IMR-90 (cell line): ENCODE measurements around the gene LYPD8. TPM values are rescaled to one million over a fixed set of nuclear protein-coding genes. Genes with fewer than 3 reads are reported as not detected.

Source experiments
- ATAC-seq: fragments of 200-7000 bp; cut with Tn5 transposase; 2 replicates; pipeline ENCODE4 v1.9.1; 2020; ENCODE audit warnings: low read depth, mild to moderate bottlenecking, moderate library complexity
- BruUV-seq: library from RNA; stranded (reverse); fragments of 400-500 nt; replicated peaks from 2 replicates; lab custom pipeline; 2021; lab: Mats Ljungman, UMichigan
- CTCF ChIA-PET: fragments of 300-600 bp; formaldehyde crosslinking; extraction: SDS; loops from one replicate; lab custom pipeline; 2021; ENCODE audit warnings: antibody characterized with exemption; lab: Yijun Ruan, JAX
- POLR2A ChIA-PET: fragments of 300-600 bp; sonication (Branson Sonifier 250); formaldehyde crosslinking; loops from one replicate; lab custom pipeline; 2022; ENCODE audit warnings: antibody characterized with exemption; ENCODE audit not compliant: unreplicated experiment; lab: Charles Lee
- DNase-seq: peaks from one replicate; pipeline ENCODE4 v3.0.0; 2013
- H2AFZ ChIP-seq: replicated peaks from 2 replicates; pipeline ENCODE3; 2013; ENCODE audit warnings: low read length, mild to moderate bottlenecking; ENCODE audit not compliant: poor library complexity
- H2AK5ac ChIP-seq: 2 replicates; pipeline ENCODE4 v1.6.1; 2013; ENCODE audit warnings: low read depth, low read length, inconsistent platforms
- H2AK9ac ChIP-seq: replicated peaks from 2 replicates; pipeline ENCODE3; 2013; ENCODE audit warnings: mild to moderate bottlenecking, low read depth, low read length, moderate library complexity; ENCODE audit not compliant: poor library complexity
- H2BK120ac ChIP-seq: 2 replicates; pipeline ENCODE4 v1.6.1; 2013; ENCODE audit warnings: low read depth, low read length, inconsistent platforms
- H2BK15ac ChIP-seq: 3 replicates; pipeline ENCODE4 v1.6.1; 2013; ENCODE audit warnings: low read depth, low read length, inconsistent platforms
- H2BK20ac ChIP-seq: 2 replicates; pipeline ENCODE4 v1.6.1; 2013; ENCODE audit warnings: low read depth, mild to moderate bottlenecking, inconsistent platforms, low read length, moderate library complexity
- H2BK5ac ChIP-seq: 2 replicates; pipeline ENCODE4 v1.6.1; 2013; ENCODE audit warnings: mild to moderate bottlenecking, low read depth, low read length, inconsistent platforms; ENCODE audit not compliant: poor library complexity, severe bottlenecking
- H3K14ac ChIP-seq: replicated peaks from 2 replicates; pipeline ENCODE4 v1.6.1; 2013; ENCODE audit warnings: low read depth, low read length, inconsistent platforms
- H3K18ac ChIP-seq: 2 replicates; pipeline ENCODE4 v1.6.1; 2013; ENCODE audit warnings: low read depth, low read length, control low read depth
- H3K23ac ChIP-seq: 2 replicates; pipeline ENCODE4 v1.6.1; 2013; ENCODE audit warnings: low read depth, low read length, inconsistent platforms
- H3K27ac ChIP-seq: 2 replicates; pipeline ENCODE4 v1.5.1; 2013; ENCODE audit warnings: mild to moderate bottlenecking, control low read depth, low read length; ENCODE audit not compliant: insufficient read depth
- H3K27me3 ChIP-seq: 2 replicates; pipeline ENCODE4 v1.6.1; 2013; ENCODE audit warnings: low read length; ENCODE audit not compliant: control insufficient read depth, insufficient read depth
- H3K36me3 ChIP-seq: 2 replicates; pipeline ENCODE4 v1.6.1; 2013; ENCODE audit warnings: low read length, mixed read lengths; ENCODE audit not compliant: control insufficient read depth, insufficient read depth
- H3K4ac ChIP-seq: 2 replicates; pipeline ENCODE4 v1.6.1; 2013; ENCODE audit warnings: low read depth, low read length, inconsistent platforms
- H3K4me1 ChIP-seq: 2 replicates; pipeline ENCODE4 v1.6.1; 2013; ENCODE audit warnings: low read length, mixed read lengths; ENCODE audit not compliant: control insufficient read depth, insufficient read depth
- H3K4me2 ChIP-seq: 2 replicates; pipeline ENCODE4 v1.6.1; 2013; ENCODE audit warnings: low read depth, mild to moderate bottlenecking, control low read depth, low read length, moderate library complexity
- H3K4me3 ChIP-seq: 2 replicates; pipeline ENCODE4 v1.5.1; 2013; ENCODE audit warnings: low read depth, mild to moderate bottlenecking, control low read depth, low read length, moderate library complexity; ENCODE audit not compliant: insufficient read depth
- H3K56ac ChIP-seq: 2 replicates; pipeline ENCODE4 v1.6.1; 2013; ENCODE audit warnings: low read length, inconsistent platforms; ENCODE audit not compliant: insufficient read depth; ENCODE audit errors: extremely low read depth
- H3K79me1 ChIP-seq, 2 experiments: 2 replicates each; pipeline ENCODE4 v1.6.1; 2013; ENCODE audit warnings: low read length in 2 of 2, inconsistent platforms in 1 of 2, low read depth in 1 of 2
- H3K9ac ChIP-seq: 2 replicates; pipeline ENCODE4 v1.6.1; 2013; ENCODE audit warnings: low read depth, low read length, control low read depth
- H3K9me1 ChIP-seq: 2 replicates; pipeline ENCODE4 v1.6.1; 2013; ENCODE audit warnings: low read length, inconsistent platforms; ENCODE audit not compliant: insufficient read depth
- H3K9me3 ChIP-seq: 2 replicates; pipeline ENCODE4 v1.6.1; 2013; ENCODE audit warnings: low read length; ENCODE audit not compliant: control insufficient read depth, insufficient read depth
- H4K20me1 ChIP-seq: 2 replicates; pipeline ENCODE4 v1.6.1; 2013; ENCODE audit warnings: low read length, inconsistent platforms; ENCODE audit not compliant: insufficient read depth
- H4K5ac ChIP-seq: 2 replicates; pipeline ENCODE4 v1.6.1; 2013; ENCODE audit warnings: mild to moderate bottlenecking, low read depth, low read length, control low read depth
- H4K8ac ChIP-seq, 2 experiments: 2 replicates each; pipeline ENCODE4 v1.6.1; 2013; ENCODE audit warnings: low read depth in 2 of 2, low read length in 2 of 2, control low read depth in 1 of 2, inconsistent platforms in 1 of 2
- H4K91ac ChIP-seq: 2 replicates; pipeline ENCODE4 v1.6.1; 2013; ENCODE audit warnings: low read depth, low read length, inconsistent platforms; ENCODE audit not compliant: insufficient read depth
- BHLHE40 ChIP-seq: fragments of 150-350 bp; IDR thresholded peaks from 2 replicates; pipeline ENCODE4 v1.6.1; 2016; ENCODE audit warnings: mild to moderate bottlenecking, low read depth, low read length
- CEBPB ChIP-seq: IDR thresholded peaks from 2 replicates; pipeline ENCODE4 v1.6.1; 2012; ENCODE audit warnings: low read depth, low read length, improper control_type of control experiment
- ELK1 ChIP-seq: fragments of 150-350 bp; IDR thresholded peaks from 2 replicates; pipeline ENCODE4 v1.6.1; 2016; ENCODE audit warnings: low read depth, mild to moderate bottlenecking, low read length, moderate library complexity, borderline replicate concordance
- FOS ChIP-seq: fragments of 150-350 bp; IDR thresholded peaks from 2 replicates; pipeline ENCODE4 v1.6.1; 2016; ENCODE audit warnings: low read depth, low read length
- MAFK ChIP-seq: IDR thresholded peaks from 2 replicates; pipeline ENCODE4 v1.6.1; 2012; ENCODE audit warnings: low read depth, low read length, improper control_type of control experiment
- MAZ ChIP-seq: IDR thresholded peaks from 2 replicates; pipeline ENCODE4 v1.6.1; 2012; ENCODE audit warnings: low read depth, mild to moderate bottlenecking, low read length, improper control_type of control experiment, moderate library complexity, borderline replicate concordance
- POLR2A ChIP-seq: IDR thresholded peaks from 2 replicates; pipeline ENCODE4 v1.6.1; 2012; ENCODE audit warnings: mild to moderate bottlenecking, low read depth, low read length
- RAD21 ChIP-seq: IDR thresholded peaks from 2 replicates; pipeline ENCODE4 v1.6.1; 2012; ENCODE audit warnings: low read length, improper control_type of control experiment
- RCOR1 ChIP-seq: IDR thresholded peaks from 2 replicates; pipeline ENCODE4 v1.6.1; 2012; ENCODE audit warnings: mild to moderate bottlenecking, low read length, improper control_type of control experiment; ENCODE audit not compliant: insufficient replicate concordance
- RFX5 ChIP-seq: IDR thresholded peaks from 2 replicates; pipeline ENCODE4 v1.8.0; 2012; ENCODE audit warnings: low read depth, mild to moderate bottlenecking, low read length, moderate library complexity
- SMC3 ChIP-seq: fragments of 150-350 bp; IDR thresholded peaks from 2 replicates; pipeline ENCODE4 v1.6.1; 2016; ENCODE audit warnings: low read depth, mild to moderate bottlenecking, antibody characterized with exemption, low read length, moderate library complexity
- USF2 ChIP-seq: fragments of 150-350 bp; IDR thresholded peaks from 2 replicates; pipeline ENCODE4 v1.6.1; 2017; ENCODE audit warnings: mild to moderate bottlenecking, antibody characterized with exemption, low read length, low read depth
- WGBS, 2 experiments: methylation state at CpG; one replicate each; pipeline versions ENCODE4 v1.1.5 to v1.1.7; 2013; ENCODE audit warnings: missing lambda C conversion rate in 2 of 2; ENCODE audit not compliant: insufficient read length in 1 of 2; ENCODE audit errors: extremely low coverage in 2 of 2; 5-methylcytosine and 5-hydroxymethylcytosine counted together
- dilution Hi-C: fragments of 300-500 bp; cut with HindIII; formaldehyde crosslinking; loops from one replicate; pipeline ENCODE4 v1.14.3; 2018; ENCODE audit warnings: low sequenced_read_pairs; ENCODE audit not compliant: unreplicated experiment
- in situ Hi-C: fragments of 300-500 bp; cut with MboI; formaldehyde crosslinking; loops from 3 replicates; pipeline ENCODE4 v1.14.3; 2019; ENCODE audit warnings: low sequenced_read_pairs, inconsistent platforms, mixed read lengths
- intact Hi-C: fragments of 100-400 bp; cut with micrococcal nuclease; formaldehyde crosslinking; loops from 2 replicates; pipeline ENCODE4 v1.10.0; 2022
- polyA plus RNA-seq, 3 experiments: library from polyadenylated mRNA; depleted of rRNA; stranded (reverse); fragments of >200 nt; gene quantifications; 2 replicates each; pipeline ENCODE4 v1.2.3, GENCODE V29; 2012; ENCODE audit warnings: low replicate concordance in 1 of 3
- total RNA-seq: library from RNA; depleted of rRNA; stranded (reverse); fragments of >200 nt; gene quantifications from 2 replicates; pipeline ENCODE4 v1.2.3, GENCODE V29; 2012

Gene LYPD8
- total and polyA plus RNA-seq, 2 of the 4 experiments (the other 2 are of a cell fraction), result not detected

DNA sequence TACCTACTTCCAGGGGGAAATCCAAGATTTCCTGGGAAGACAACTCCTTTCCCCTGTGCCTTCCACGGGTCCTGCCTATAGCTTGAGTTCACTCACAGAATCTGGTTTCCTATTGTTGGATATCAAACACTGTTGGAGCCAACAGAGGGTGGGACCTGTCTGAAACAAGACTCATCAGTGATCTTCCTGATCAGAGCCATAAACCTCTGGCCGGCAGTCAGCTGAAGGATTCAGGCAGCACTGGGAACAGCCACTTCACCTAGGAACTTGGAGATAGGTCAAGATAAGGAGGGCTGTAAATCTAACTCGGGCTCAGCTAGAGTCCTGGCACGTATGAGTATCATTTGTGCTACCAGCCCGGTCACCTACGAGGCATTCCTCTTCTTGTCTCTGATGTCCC is 46.9 kb upstream of the LYPD8 start:
- Histone ChIP-seq H2AK9ac (no peak overlapping the region), H3K4ac (no peak overlapping the region), H3K9me1 (no peaks in the 10 kb centered on the region), H3K4me3 (no peak overlapping the region), H3K4me2 (no peak overlapping the region), H3K18ac (no peak overlapping the region), H3K9me3 (no peaks in the 10 kb centered on the region), H2AFZ (no peak overlapping the region), H3K4me1 (no peaks in the 10 kb centered on the region), H3K27me3 (no peaks in the 10 kb centered on the region; the same call in 1 of the 2 replicates), H3K36me3 (no peaks in the 10 kb centered on the region), H2BK5ac (no peak overlapping the region), H3K23ac (no peak overlapping the region), H3K56ac (no peak overlapping the region), H3K9ac (no peak overlapping the region), H4K8ac (no peak overlapping the region), H3K79me1 (no peaks in the 10 kb centered on the region), H4K5ac (no peak overlapping the region), H2AK5ac (no peak overlapping the region), H4K91ac (no peak overlapping the region), H3K27ac (no peak overlapping the region), H2BK15ac (no peak overlapping the region), H2BK20ac (no peak overlapping the region), H4K20me1 (no peaks in the 10 kb centered on the region), H3K14ac (no peak overlapping the region), H2BK120ac (no peak overlapping the region)
- DNase-seq (no peak), ATAC-seq (no peak)
- CTCF ChIA-PET, result no interaction called here
- dilution Hi-C loops (no loop called here), in situ Hi-C loops (no loop called here), intact Hi-C loops (no loop called here)
- 80% methylated on average over 2 of the region's 6 CpGs; no CpG with 5 or more reads in 1 of the 2 experiments for WGBS, 2 experiments
- TF ChIP-seq MAFK, result no peak
- TF ChIP-seq BHLHE40, result no peak
- TF ChIP-seq POLR2A, result no peak
- no peak for TF ChIP-seq USF2
- TF ChIP-seq ELK1, result no peak
- TF ChIP-seq FOS, result no peak
- TF ChIP-seq SMC3, result no peak
- TF ChIP-seq RCOR1, result no peak
- TF ChIP-seq MAZ, result no peak
- no peak for TF ChIP-seq CEBPB
- no peak for TF ChIP-seq RAD21
- no peak for TF ChIP-seq RFX5
- no TSS peak for BruUV-seq
- POLR2A ChIA-PET, result no interaction called here
